GM12878 (cell line): ENCODE results near the gene ZNF511. TPM values are rescaled to one million over a fixed set of nuclear protein-coding genes. Genes with fewer than 3 reads are reported as not detected.

ENCODE experiments used
- ATAC-seq: fragments of 200-7000 bp; cut with Tn5 transposase; 3 replicates; pipeline ENCODE4 v1.9.1; 2020; ENCODE audit warnings: mild to moderate bottlenecking, moderate library complexity
- BruUV-seq: library from RNA; stranded (reverse); fragments of 400-500 nt; replicated peaks from 2 replicates; lab custom pipeline; 2021; lab: Mats Ljungman, UMichigan
- CTCF ChIA-PET: fragments of 300-600 bp; sonication (Branson Sonifier 250); formaldehyde crosslinking; extraction: SDS; loops from one replicate; lab custom pipeline; 2021; ENCODE audit warnings: inconsistent platforms; lab: Yijun Ruan, JAX
- POLR2A ChIA-PET: fragments of 350-600 bp; formaldehyde crosslinking; extraction: SDS; loops from one replicate; lab custom pipeline; 2021; ENCODE audit warnings: inconsistent platforms; lab: Charles Lee
- RAD21 ChIA-PET: fragments of 300-600 bp; sonication (Branson Sonifier 250); formaldehyde crosslinking; loops from one replicate; lab custom pipeline; 2023; ENCODE audit warnings: antibody characterized with exemption; ENCODE audit not compliant: unreplicated experiment; lab: Charles Lee
- SMC1A ChIA-PET: fragments of 300-600 bp; sonication (Branson Sonifier 250); formaldehyde crosslinking; loops from one replicate; lab custom pipeline; 2023; ENCODE audit not compliant: unreplicated experiment, uncharacterized antibody; lab: Charles Lee
- DNase-seq: peaks from one replicate; pipeline ENCODE4 v3.0.0-alpha.2; 2011; ENCODE audit warnings: low read depth, low spot score
- FAIRE-seq: peaks from 3 replicates; lab custom pipeline; 2011; peaks lifted over from hg19 to GRCh38; lab: Jason Lieb, UNC
- H2AFZ ChIP-seq: 2 replicates; pipeline ENCODE4 v1.6.0; 2011; ENCODE audit warnings: low read depth, low read length, control low read depth; ENCODE audit not compliant: control insufficient read depth
- H3K27ac ChIP-seq: 2 replicates; pipeline ENCODE4 v1.5.1; 2011; ENCODE audit warnings: control low read depth; ENCODE audit not compliant: control insufficient read depth, insufficient read depth
- H3K27me3 ChIP-seq, 2 experiments: replicated peaks in 1 of 2; 2 replicates each; pipeline versions ENCODE4 v1.6.0 to v1.6.1; 2011; ENCODE audit warnings: low read length in 1 of 2; ENCODE audit not compliant: control insufficient read depth in 2 of 2, insufficient read depth in 2 of 2
- H3K36me3 ChIP-seq, 2 experiments: 2 replicates each; pipeline ENCODE4 v1.5.1; 2011; ENCODE audit warnings: low read length in 1 of 2; ENCODE audit not compliant: control insufficient read depth in 2 of 2, insufficient read depth in 2 of 2
- H3K4me1 ChIP-seq: 2 replicates; pipeline ENCODE4 v1.6.1; 2011; ENCODE audit warnings: mild to moderate bottlenecking, low read length, moderate library complexity, mixed read lengths; ENCODE audit not compliant: control insufficient read depth, insufficient read depth
- H3K4me2 ChIP-seq: 2 replicates; pipeline ENCODE4 v1.6.0; 2011; ENCODE audit warnings: control low read depth; ENCODE audit not compliant: control insufficient read depth, insufficient read depth
- H3K4me3 ChIP-seq: fragments of 200-600 bp; sonication (generic); 2 replicates; pipeline ENCODE4 v1.5.1; 2016
- H3K79me2 ChIP-seq: 2 replicates; pipeline ENCODE4 v1.6.0; 2011; ENCODE audit warnings: low read length; ENCODE audit not compliant: control insufficient read depth, insufficient read depth
- H3K9ac ChIP-seq: 2 replicates; pipeline ENCODE4 v1.8.0; 2011; ENCODE audit warnings: low read length, control low read depth, mixed read lengths; ENCODE audit not compliant: control insufficient read depth, insufficient read depth
- H3K9me3 ChIP-seq: replicated peaks from 3 replicates; pipeline ENCODE4 v1.5.1; 2011; ENCODE audit warnings: mild to moderate bottlenecking, low read length; ENCODE audit not compliant: control insufficient read depth, insufficient read depth
- H4K20me1 ChIP-seq: 2 replicates; pipeline ENCODE4 v1.6.0; 2011; ENCODE audit not compliant: control insufficient read depth, insufficient read depth
- BMI1 ChIP-seq: fragments of 450-650 bp; IDR thresholded peaks from 2 replicates; pipeline ENCODE4 v1.6.1; 2016; ENCODE audit warnings: mild to moderate bottlenecking, moderate library complexity, borderline replicate concordance
- CBX5 ChIP-seq: sonication (generic); IDR thresholded peaks from 2 replicates; pipeline ENCODE4 v1.6.1; 2016; ENCODE audit warnings: low read depth, moderate library complexity, mild to moderate bottlenecking, inconsistent platforms
- DPF2 ChIP-seq: fragments of 450-650 bp; IDR thresholded peaks from 2 replicates; pipeline ENCODE4 v1.6.1; 2017; ENCODE audit warnings: mild to moderate bottlenecking
- EGR1 ChIP-seq, 2 experiments: IDR thresholded peaks; 1 replicate in 1 of 2; 2 replicates in 1 of 2; pipeline ENCODE4 v1.6.1; 2011 to 2012; ENCODE audit warnings: low read depth in 2 of 2, low read length in 2 of 2, borderline replicate concordance in 1 of 2, mild to moderate bottlenecking in 1 of 2, moderate library complexity in 1 of 2
- HDGF ChIP-seq: fragments of 450-650 bp; IDR thresholded peaks from 2 replicates; pipeline ENCODE4 v1.6.1; 2016; ENCODE audit warnings: antibody characterized with exemption
- LARP7 ChIP-seq: fragments of 450-650 bp; IDR thresholded peaks from 2 replicates; pipeline ENCODE4 v1.6.1; 2017; ENCODE audit warnings: mild to moderate bottlenecking
- MEF2A ChIP-seq: IDR thresholded peaks from 2 replicates; pipeline ENCODE4 v1.6.1; 2011; ENCODE audit warnings: low read depth, mild to moderate bottlenecking, low read length, moderate library complexity; ENCODE audit not compliant: insufficient read depth
- MEF2B ChIP-seq: fragments of 450-650 bp; IDR thresholded peaks from 2 replicates; pipeline ENCODE4 v1.6.1; 2018; ENCODE audit warnings: mild to moderate bottlenecking, moderate library complexity; ENCODE audit not compliant: partially characterized antibody, poor library complexity, severe bottlenecking
- MYC ChIP-seq: IDR thresholded peaks from 2 replicates; pipeline ENCODE4 v1.6.1; 2011; ENCODE audit warnings: mild to moderate bottlenecking, low read length, moderate library complexity, inconsistent platforms; ENCODE audit not compliant: insufficient read depth, insufficient replicate concordance, insufficient read length, severe bottlenecking
- NBN ChIP-seq: fragments of 450-650 bp; IDR thresholded peaks from 2 replicates; pipeline ENCODE4 v1.6.1; 2016
- NFXL1 ChIP-seq: fragments of 450-650 bp; IDR thresholded peaks from 2 replicates; pipeline ENCODE4 v1.6.1; 2017; ENCODE audit warnings: antibody characterized with exemption, mild to moderate bottlenecking, borderline replicate concordance
- POLR2A ChIP-seq: IDR thresholded peaks from 2 replicates; pipeline ENCODE4 v1.6.1; 2011; ENCODE audit warnings: low read depth, mild to moderate bottlenecking, low read length
- RB1 ChIP-seq: fragments of 450-650 bp; formaldehyde crosslinking; IDR thresholded peaks from 2 replicates; pipeline ENCODE4 v1.6.1; 2017; ENCODE audit warnings: mild to moderate bottlenecking, borderline replicate concordance
- RFX5 ChIP-seq: IDR thresholded peaks from 2 replicates; pipeline ENCODE4 v1.6.1; 2011; ENCODE audit warnings: low read depth, low read length, improper control_type of control experiment
- SIX5 ChIP-seq: IDR thresholded peaks from 2 replicates; pipeline ENCODE4 v1.6.1; 2011; ENCODE audit warnings: mild to moderate bottlenecking, low read depth, low read length, moderate library complexity; ENCODE audit not compliant: severe bottlenecking
- SMC3 ChIP-seq: IDR thresholded peaks from 2 replicates; pipeline ENCODE4 v1.6.1; 2011; ENCODE audit warnings: low read length, improper control_type of control experiment, borderline replicate concordance
- SRF ChIP-seq, 2 experiments: IDR thresholded peaks; 2 replicates each; pipeline ENCODE4 v1.6.1; 2011; ENCODE audit warnings: low read depth in 2 of 2, low read length in 2 of 2, mild to moderate bottlenecking in 1 of 2, moderate library complexity in 1 of 2
- SUPT20H ChIP-seq: IDR thresholded peaks from 2 replicates; pipeline ENCODE4 v1.6.1; 2011; ENCODE audit warnings: low read depth, mild to moderate bottlenecking, low read length, moderate library complexity, borderline replicate concordance; ENCODE audit not compliant: control insufficient read depth
- TCF12 ChIP-seq: IDR thresholded peaks from 2 replicates; pipeline ENCODE4 v1.6.1; 2011; ENCODE audit warnings: low read depth, mild to moderate bottlenecking, low read length
- TCF3 ChIP-seq: IDR thresholded peaks from 2 replicates; pipeline ENCODE4 v1.6.1; 2012; ENCODE audit warnings: low read depth, mild to moderate bottlenecking, low read length, borderline replicate concordance; ENCODE audit not compliant: insufficient read depth
- USF2 ChIP-seq: IDR thresholded peaks from 2 replicates; pipeline ENCODE4 v1.6.1; 2011; ENCODE audit warnings: low read depth, low read length, improper control_type of control experiment, borderline replicate concordance
- WGBS: methylation state at CpG from one replicate; pipeline ENCODE4 v1.1.6; 2016; ENCODE audit warnings: low lambda C conversion rate; ENCODE audit not compliant: insufficient replicate concordance, insufficient coverage; ENCODE audit errors: missing lambda C conversion rate; 5-methylcytosine and 5-hydroxymethylcytosine counted together
- in situ Hi-C: fragments of 300-500 bp; cut with MboI; formaldehyde crosslinking; loops from 9 replicates; pipeline ENCODE4 v1.14.3; 2018; ENCODE audit warnings: mixed read lengths
- intact Hi-C: fragments of 100-400 bp; cut with micrococcal nuclease; formaldehyde crosslinking; loops from one replicate; pipeline ENCODE4 v1.14.2; 2022; ENCODE audit not compliant: unreplicated experiment
- polyA plus RNA-seq, 11 experiments: library from polyadenylated mRNA; depleted of rRNA in 4 of 11; unstranded in 6 of 11; stranded (reverse) in 5 of 11; fragments of >200 nt; fragmentation: Nextera tagmentation in 4 of 11; fragmentation: Illumina TruSeq in 1 of 11; extraction: Ambion mirVana in 4 of 11; extraction: Trizol in 1 of 11; gene quantifications; 1 replicate in 1 of 11; 2 replicates in 10 of 11; pipeline versions ENCODE4 v1.2.1 to v1.2.3, GENCODE V29; 2011 to 2016; ENCODE audit warnings: inconsistent platforms in 2 of 11, missing spikeins in 2 of 11, low read depth in 1 of 11
- total RNA-seq, 4 experiments: library from RNA; depleted of rRNA in 3 of 4; stranded (reverse); fragments of >200 nt in 3 of 4; fragmentation: Illumina TruSeq in 1 of 4; extraction: Trizol in 1 of 4; gene quantifications; 2 replicates each; pipeline versions ENCODE4 v1.2.1 to v1.2.3, GENCODE V29; 2013 to 2021
- TF ChIP-seq, protein P1 (sequence below): IDR thresholded peaks from 2 replicates; pipeline ENCODE4 v1.6.1; 2012; ENCODE audit warnings: low read length, inconsistent platforms

The ZNF511 gene
- total and polyA plus RNA-seq, 10 of the 15 experiments (the other 5 are each of a cell fraction or from before 2014, with no cell fraction given) = 0.58 to 110 (median 32.0) TPM

GRCh38 chr10:133260895-133261725 lies 47.6 kb upstream of the ZNF511 start:
- 17% methylated on average over 43 of the region's 50 CpGs for WGBS
- Histone ChIP-seq H3K27me3 (no peaks in the 10 kb centered on the region), H4K20me1 (no peaks in the 10 kb centered on the region), H3K79me2 (no peaks in the 10 kb centered on the region), H3K36me3 (peaks cover 0 to 1% of the 10 kb centered on the region in 2 experiments; a peak in 1 of 4 replicates), H3K4me3 (peak overlapping the region; percentile 83), H2AFZ (peak overlapping the region; percentile 55), H3K9ac (peak overlapping the region; percentile 34; the same call in 1 of the 2 replicates), H3K4me2 (peak overlapping the region; percentile 96), H3K4me1 (peaks cover 30% of the 10 kb centered on the region), H3K27ac (peak overlapping the region; percentile 55), H3K9me3 (no peaks in the 10 kb centered on the region)
- ChIA-PET SMC1A (interaction anchor here (0.6 to 0.8 kb wide), 2 partner anchors 43 to 47 kb away, joined by 3 to 7 read pairs; no protein-coding TSS in a partner anchor), POLR2A (interaction anchor here (0.6 to 1.0 kb wide), 2 partner anchors 15 to 129 kb away, joined by 3 to 4 read pairs; partner anchors contain the start of gene ADAM8), CTCF (interaction anchor here (1.0 kb wide), 2 partner anchors 14 to 18 kb away, joined by 3 to 5 read pairs; no protein-coding TSS in a partner anchor), RAD21 (interaction anchor here (0.6 to 1.8 kb wide), 2 partner anchors 14 to 42 kb away, joined by 3 to 9 read pairs; no protein-coding TSS in a partner anchor)
- ATAC-seq (peak; percentile 85), DNase-seq (no peak), FAIRE-seq (no peak)
- no TSS peak for BruUV-seq
- intact Hi-C loops = no loop called here
- in situ Hi-C loops = no loop called here
- TF ChIP-seq NBN (peak; percentile 59; the same call in 1 of the 2 replicates), HDGF (peak; percentile 60; the same call in 1 of the 2 replicates), USF2 (no peak), RFX5 (no peak), MEF2B (peak; percentile 32), SRF (IDR thresholded peaks at IDR 0.05; ENCODE audit: low read depth in 2 of 2, low read length in 2 of 2) (no peak), LARP7 (peak; percentile 27; the same call in 1 of the 2 replicates), SMC3 (no peak), RB1 (0 out of 2 replicates have a peak, but pooled peaks have one; percentile 11), DPF2 (0 out of 2 replicates have a peak, but pooled peaks have one; percentile 55), MYC (no peak), TCF3 (no peak), SUPT20H (no peak), SIX5 (no peak), TCF12 (0 out of 2 replicates have a peak, but pooled peaks have one; percentile 3), NFXL1 (no peak), CBX5 (no peak), MEF2A (no peak), POLR2A (peak; percentile 59; the same call in 1 of the 2 replicates), BMI1 (no peak), EGR1 (IDR thresholded peaks at IDR 0.05; ENCODE audit: borderline replicate concordance in 1 of 2, low read depth in 2 of 2, low read length in 2 of 2) (peak in 1 of 2 experiments; percentile 13; a peak in 1 of 3 replicates)
- TF ChIP-seq, protein P1, sequence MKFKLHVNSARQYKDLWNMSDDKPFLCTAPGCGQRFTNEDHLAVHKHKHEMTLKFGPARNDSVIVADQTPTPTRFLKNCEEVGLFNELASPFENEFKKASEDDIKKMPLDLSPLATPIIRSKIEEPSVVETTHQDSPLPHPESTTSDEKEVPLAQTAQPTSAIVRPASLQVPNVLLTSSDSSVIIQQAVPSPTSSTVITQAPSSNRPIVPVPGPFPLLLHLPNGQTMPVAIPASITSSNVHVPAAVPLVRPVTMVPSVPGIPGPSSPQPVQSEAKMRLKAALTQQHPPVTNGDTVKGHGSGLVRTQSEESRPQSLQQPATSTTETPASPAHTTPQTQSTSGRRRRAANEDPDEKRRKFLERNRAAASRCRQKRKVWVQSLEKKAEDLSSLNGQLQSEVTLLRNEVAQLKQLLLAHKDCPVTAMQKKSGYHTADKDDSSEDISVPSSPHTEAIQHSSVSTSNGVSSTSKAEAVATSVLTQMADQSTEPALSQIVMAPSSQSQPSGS = no peak
